CD14-positive monocyte (primary cell): ENCODE results near the gene DRGX. TPM values are rescaled to one million over a fixed set of nuclear protein-coding genes. Genes with fewer than 3 reads are reported as not detected.

Experiments
- DNase-seq, 3 donors: peaks; one replicate each; pipeline ENCODE4 v3.0.0-alpha.2; 2011 to 2022
- H2AFZ ChIP-seq: 2 replicates; pipeline ENCODE4 v1.6.0; 2012; ENCODE audit warnings: mild to moderate bottlenecking, low read depth, low read length, inconsistent platforms; ENCODE audit not compliant: insufficient read depth, poor library complexity, severe bottlenecking
- H3K27ac ChIP-seq, 2 donors: 1 replicate in 1 of 2; 2 replicates in 1 of 2; pipeline ENCODE4 v1.5.1; 2012 to 2013; ENCODE audit warnings: low read length in 2 of 2, control low read depth in 1 of 2, inconsistent platforms in 1 of 2, low read depth in 1 of 2, mild to moderate bottlenecking in 1 of 2
- H3K27me3 ChIP-seq, 2 donors: one replicate each; pipeline versions ENCODE4 v1.6.0 to v1.6.1; 2011 to 2013; ENCODE audit warnings: low read length in 2 of 2; ENCODE audit not compliant: control insufficient read depth in 2 of 2, insufficient read depth in 2 of 2
- H3K36me3 ChIP-seq, 2 donors: replicated peaks in 1 of 2; 1 replicate in 1 of 2; 2 replicates in 1 of 2; pipeline versions ENCODE4 v1.5.1 to v1.6.1; 2012 to 2013; ENCODE audit warnings: low read length in 2 of 2, control low read depth in 1 of 2, inconsistent platforms in 1 of 2, mild to moderate bottlenecking in 1 of 2; ENCODE audit not compliant: insufficient read depth in 2 of 2, control insufficient read depth in 1 of 2
- H3K4me1 ChIP-seq, 2 donors: 1 replicate in 1 of 2; 2 replicates in 1 of 2; pipeline versions ENCODE4 v1.5.1 to v1.6.1; 2012 to 2013; ENCODE audit warnings: low read length in 2 of 2, control low read depth in 1 of 2, inconsistent platforms in 1 of 2, mild to moderate bottlenecking in 1 of 2, moderate library complexity in 1 of 2; ENCODE audit not compliant: insufficient read depth in 2 of 2, control insufficient read depth in 1 of 2
- H3K4me2 ChIP-seq: replicated peaks from 2 replicates; pipeline ENCODE3; 2012; ENCODE audit warnings: low read length, moderate library complexity, mild to moderate bottlenecking; ENCODE audit not compliant: poor library complexity, severe bottlenecking; ENCODE audit errors: extremely low read depth
- H3K4me3 ChIP-seq, 3 experiments: fragments of 200-600 bp in 1 of 3; sonication (generic) in 1 of 3; replicated peaks in 1 of 3; 1 replicate in 2 of 3; 2 replicates in 1 of 3; pipeline ENCODE4 v1.5.1; 2011 to 2013; ENCODE audit warnings: low read length in 3 of 3, mild to moderate bottlenecking in 3 of 3, control low read depth in 2 of 3, low read depth in 2 of 3, inconsistent platforms in 1 of 3, moderate library complexity in 1 of 3
- H3K79me2 ChIP-seq: 2 replicates; pipeline ENCODE4 v1.6.0; 2012; ENCODE audit warnings: mild to moderate bottlenecking, control low read depth, inconsistent platforms, low read length, moderate library complexity; ENCODE audit not compliant: insufficient read depth
- H3K9ac ChIP-seq: 2 replicates; pipeline ENCODE4 v1.6.0; 2017; ENCODE audit warnings: low read length, mild to moderate bottlenecking; ENCODE audit not compliant: insufficient read depth, poor library complexity, severe bottlenecking
- H3K9me3 ChIP-seq, 2 donors: replicated peaks in 1 of 2; 1 replicate in 1 of 2; 2 replicates in 1 of 2; pipeline versions ENCODE4 v1.5.1 to v1.6.1; 2012 to 2013; ENCODE audit warnings: low read length in 2 of 2, control low read depth in 1 of 2; ENCODE audit not compliant: control insufficient read depth in 1 of 2, insufficient read depth in 1 of 2
- H4K20me1 ChIP-seq: 2 replicates; pipeline ENCODE4 v1.6.0; 2012; ENCODE audit warnings: mild to moderate bottlenecking, low read length, control low read depth, moderate library complexity; ENCODE audit not compliant: insufficient read depth
- H3K27ac Mint-ChIP-seq, 7 donors: one replicate each; pipeline ENCODE4 v1.8.0; 2020; ENCODE audit warnings: mild to moderate bottlenecking in 7 of 7, mixed read lengths in 7 of 7, moderate library complexity in 6 of 7, inconsistent platforms in 2 of 7
- H3K27me3 Mint-ChIP-seq, 3 donors: one replicate each; pipeline ENCODE4 v1.8.0; 2021 to 2022; ENCODE audit warnings: low read depth in 3 of 3, mild to moderate bottlenecking in 3 of 3, mixed read lengths in 3 of 3, moderate library complexity in 3 of 3, inconsistent platforms in 1 of 3
- H3K36me3 Mint-ChIP-seq, 2 donors: one replicate each; pipeline ENCODE4 v1.8.0; 2020; ENCODE audit warnings: mixed read lengths in 2 of 2, inconsistent platforms in 1 of 2, mild to moderate bottlenecking in 1 of 2
- H3K4me1 Mint-ChIP-seq: one replicate; pipeline ENCODE4 v1.8.0; 2020; ENCODE audit warnings: mild to moderate bottlenecking, mixed read lengths
- H3K4me3 Mint-ChIP-seq, 2 donors: one replicate each; pipeline ENCODE4 v1.8.0; 2020; ENCODE audit warnings: mild to moderate bottlenecking in 2 of 2, mixed read lengths in 2 of 2, moderate library complexity in 1 of 2
- H3K9me3 Mint-ChIP-seq, 7 donors: one replicate each; pipeline ENCODE4 v1.8.0; 2020 to 2022; ENCODE audit warnings: mixed read lengths in 7 of 7, mild to moderate bottlenecking in 6 of 7, moderate library complexity in 6 of 7, inconsistent platforms in 2 of 7
- WGBS: methylation state at CpG from one replicate; pipeline ENCODE4 v1.1.5; 2013; ENCODE audit warnings: missing lambda C conversion rate; ENCODE audit not compliant: insufficient coverage; 5-methylcytosine and 5-hydroxymethylcytosine counted together
- intact Hi-C, 2 donors: fragments of 100-400 bp; cut with micrococcal nuclease; formaldehyde crosslinking; loops; one replicate each; pipeline versions ENCODE4 v1.15.0 to v1.15.1; 2023
- polyA plus RNA-seq, 3 donors: library from polyadenylated mRNA; depleted of rRNA in 1 of 3; unstranded in 2 of 3; stranded (reverse) in 1 of 3; fragments of 300-500 nt in 2 of 3; fragments of >200 nt in 1 of 3; fragmentation: Illumina TruSeq in 2 of 3; gene quantifications; 1 replicate in 2 of 3; 2 replicates in 1 of 3; pipeline ENCODE4 v1.2.3, GENCODE V29; 2012 to 2021
- TF ChIP-seq, protein P1 (sequence below): fragments of 200-600 bp; IDR thresholded peaks from one replicate; pipeline ENCODE4 v1.8.0; 2022; ENCODE audit warnings: antibody characterized with exemption, mild to moderate bottlenecking

Gene DRGX
- polyA plus RNA-seq, 3 donors = not detected

DNA sequence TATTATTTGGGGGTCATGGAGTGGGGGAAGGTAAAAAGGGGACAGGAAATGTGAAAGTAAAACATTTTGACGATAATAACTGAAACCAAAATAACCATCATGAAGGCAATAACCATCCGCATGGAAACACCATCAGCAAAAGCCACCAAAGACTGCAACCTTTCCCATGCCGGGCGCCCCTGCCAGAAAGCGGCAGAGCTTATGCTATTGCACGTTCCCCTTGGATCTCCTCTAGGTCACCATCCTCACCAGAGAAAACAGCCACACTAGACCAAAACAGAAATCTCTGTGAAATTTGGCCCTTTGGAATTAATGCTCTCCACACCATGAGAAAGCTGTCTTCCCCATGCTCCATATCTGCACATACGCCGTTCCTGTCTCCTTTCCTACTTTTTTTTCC lies 31.1 kb downstream of the DRGX start:
- TF ChIP-seq, protein P1, sequence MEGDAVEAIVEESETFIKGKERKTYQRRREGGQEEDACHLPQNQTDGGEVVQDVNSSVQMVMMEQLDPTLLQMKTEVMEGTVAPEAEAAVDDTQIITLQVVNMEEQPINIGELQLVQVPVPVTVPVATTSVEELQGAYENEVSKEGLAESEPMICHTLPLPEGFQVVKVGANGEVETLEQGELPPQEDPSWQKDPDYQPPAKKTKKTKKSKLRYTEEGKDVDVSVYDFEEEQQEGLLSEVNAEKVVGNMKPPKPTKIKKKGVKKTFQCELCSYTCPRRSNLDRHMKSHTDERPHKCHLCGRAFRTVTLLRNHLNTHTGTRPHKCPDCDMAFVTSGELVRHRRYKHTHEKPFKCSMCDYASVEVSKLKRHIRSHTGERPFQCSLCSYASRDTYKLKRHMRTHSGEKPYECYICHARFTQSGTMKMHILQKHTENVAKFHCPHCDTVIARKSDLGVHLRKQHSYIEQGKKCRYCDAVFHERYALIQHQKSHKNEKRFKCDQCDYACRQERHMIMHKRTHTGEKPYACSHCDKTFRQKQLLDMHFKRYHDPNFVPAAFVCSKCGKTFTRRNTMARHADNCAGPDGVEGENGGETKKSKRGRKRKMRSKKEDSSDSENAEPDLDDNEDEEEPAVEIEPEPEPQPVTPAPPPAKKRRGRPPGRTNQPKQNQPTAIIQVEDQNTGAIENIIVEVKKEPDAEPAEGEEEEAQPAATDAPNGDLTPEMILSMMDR = no peak
- H3K4me2 ChIP-seq = no peak overlapping the region
- H3K27me3 ChIP-seq = no peaks in the 10 kb centered on the region
- H3K36me3 ChIP-seq = no peaks in the 10 kb centered on the region
- Mint-ChIP-seq H3K27ac (no peak overlapping the region), H3K36me3 (peaks cover 0 to 3% of the 10 kb centered on the region in 2 donors), H3K27me3 (peaks cover 2 to 12% (median 3%) of the 10 kb centered on the region in 3 donors), H3K4me3 (no peak overlapping the region), H3K4me1 (peaks cover 31% of the 10 kb centered on the region), H3K9me3 (peaks cover 0 to 3% (median 0%) of the 10 kb centered on the region in 7 donors)
- H3K4me1 ChIP-seq = peaks cover 31 to 37% of the 10 kb centered on the region in 2 donors
- no peak overlapping the region for H3K27ac ChIP-seq
- WGBS = 90% methylated on average over 6 of the region's 8 CpGs
- H4K20me1 ChIP-seq = no peaks in the 10 kb centered on the region
- H3K79me2 ChIP-seq = no peaks in the 10 kb centered on the region
- H3K4me3 ChIP-seq = no peak overlapping the region
- H3K9me3 ChIP-seq = no peaks in the 10 kb centered on the region
- DNase-seq = no peak
- H3K9ac ChIP-seq = no peak overlapping the region
- H2AFZ ChIP-seq = no peak overlapping the region
- intact Hi-C loops = loop anchor here in 1 of 2 donors (10.0 kb wide), 1 partner anchor 50 kb away; no protein-coding TSS in a partner anchor

DNA sequence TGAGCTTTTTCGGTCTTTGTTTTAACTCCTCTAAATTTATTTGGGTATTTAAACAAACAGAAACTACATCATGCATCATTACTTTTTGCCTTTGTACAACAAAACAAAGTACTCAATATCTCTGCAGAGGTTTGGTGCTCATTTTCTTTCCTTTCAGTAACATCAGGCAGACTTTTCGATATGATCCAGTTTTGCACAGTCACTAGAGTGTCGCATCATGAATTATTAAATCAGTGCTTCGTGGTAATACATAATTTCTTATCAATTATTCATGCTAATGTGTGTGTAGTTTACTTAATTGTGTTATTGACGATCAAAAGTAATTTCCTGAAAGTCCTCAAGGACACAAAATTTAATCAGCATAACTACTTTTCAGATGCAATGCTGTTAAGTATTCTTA lies 31.8 kb downstream of the DRGX start:
- H3K4me1 Mint-ChIP-seq = peaks cover 30% of the 10 kb centered on the region
- H3K9me3 Mint-ChIP-seq = peaks cover 0 to 3% (median 0%) of the 10 kb centered on the region in 7 donors
- no peaks in the 10 kb centered on the region for H4K20me1 ChIP-seq
- no peak overlapping the region for H3K27ac Mint-ChIP-seq
- TF ChIP-seq, protein P1 = no peak
- H3K36me3 Mint-ChIP-seq = peaks cover 0 to 3% of the 10 kb centered on the region in 2 donors
- WGBS = 100% methylated on average over 1 of the region's 5 CpGs
- H3K4me3 ChIP-seq = no peak overlapping the region
- H3K4me1 ChIP-seq = peaks cover 33 to 37% of the 10 kb centered on the region in 2 donors
- no peak overlapping the region for H3K4me2 ChIP-seq
- no peaks in the 10 kb centered on the region for H3K79me2 ChIP-seq
- no peak overlapping the region for H3K27ac ChIP-seq
- H3K36me3 ChIP-seq = no peaks in the 10 kb centered on the region
- DNase-seq = no peak
- no peak overlapping the region for H3K4me3 Mint-ChIP-seq
- no peak overlapping the region for H3K9ac ChIP-seq
- intact Hi-C loops = loop anchor here in 1 of 2 donors (10.0 kb wide), 1 partner anchor 49 kb away; no protein-coding TSS in a partner anchor
- peaks cover 2 to 12% (median 4%) of the 10 kb centered on the region in 3 donors for H3K27me3 Mint-ChIP-seq
- H3K9me3 ChIP-seq = no peaks in the 10 kb centered on the region
- H3K27me3 ChIP-seq = no peaks in the 10 kb centered on the region
- H2AFZ ChIP-seq = no peak overlapping the region
